Pancreas (tissue), 10 donors: ENCODE data around the gene SMURF1. TPM values are rescaled to one million over a fixed set of nuclear protein-coding genes. Genes with fewer than 3 reads are reported as not detected.

Source experiments
- ATAC-seq, 4 donors: fragments of 200-7000 bp; cut with Tn5 transposase; one replicate each; pipeline versions ENCODE4 v1.8.0 to v1.9.1; 2020; ENCODE audit warnings: mild to moderate bottlenecking in 4 of 4, moderate library complexity in 4 of 4
- DNase-seq, 6 donors: peaks; one replicate each; pipeline ENCODE4 v3.0.0-alpha.2; 2020
- FAIRE-seq: peaks from 2 replicates; lab custom pipeline; 2012; peaks lifted over from hg19 to GRCh38; lab: Jason Lieb, UNC
- H3K27ac ChIP-seq, 4 donors: fragments of 200-600 bp; sonication (generic); 1 replicate in 3 of 4; 2 replicates in 1 of 4; pipeline versions ENCODE4 v1.5.0 to v1.8.0; 2020
- H3K27me3 ChIP-seq, 4 donors: fragments of 200-600 bp; one replicate each; pipeline ENCODE4 v1.8.0; 2021
- H3K36me3 ChIP-seq, 3 donors: fragments of 200-600 bp; sonication (generic) in 1 of 3; one replicate each; pipeline versions ENCODE4 v1.5.0 to v1.8.0; 2020 to 2021
- H3K4me1 ChIP-seq, 3 donors: fragments of 200-600 bp; one replicate each; pipeline ENCODE4 v1.8.0; 2021
- H3K4me3 ChIP-seq, 4 donors: fragments of 200-600 bp; sonication (generic) in 2 of 4; one replicate each; pipeline versions ENCODE4 v1.5.0 to v1.8.0; 2020 to 2021
- H3K9me3 ChIP-seq, 4 donors: fragments of 200-600 bp; one replicate each; pipeline ENCODE4 v1.8.0; 2021
- WGBS, 2 donors: extraction: QIAGEN DNeasy Blood & Tissue Kit; methylation state at CpG; one replicate each; pipeline ENCODE4 v1.1.7; 2013; 5-methylcytosine and 5-hydroxymethylcytosine counted together
- intact Hi-C, 3 donors: fragments of 100-400 bp; cut with DNase I; formaldehyde crosslinking; loops; one replicate each; pipeline versions ENCODE4 v1.11.1 to v1.14.2; 2022
- polyA plus RNA-seq, 2 donors: library from polyadenylated mRNA; stranded (reverse); fragments of 200-250 nt; gene quantifications; one replicate each; pipeline ENCODE4 v1.2.3, GENCODE V29; 2013
- total RNA-seq, 6 donors: library from RNA; stranded (reverse); fragmentation: NEBNext Ultra II Directional in 4 of 6; extraction: Animal tissue kit (Norgen Biotek cat#: 25700) in 4 of 6; gene quantifications; one replicate each; pipeline versions ENCODE4 v1.2.1 to v1.2.4, GENCODE V29; 2021 to 2023
- TF ChIP-seq, protein P1 (sequence below), 4 donors: fragments of 200-600 bp; sonication (generic) in 3 of 4; IDR thresholded peaks; one replicate each; pipeline versions ENCODE4 v1.5.0 to v1.8.0; 2021; ENCODE audit warnings: antibody characterized with exemption in 4 of 4
- donor health status: healthy with polysubstance abuse.
- donor health status: DM: no; HTN: no; CAD: no; lungs with moderate emphysema.
- donor health status: DM: no; HTN: no; CAD: no.
- donor health status: control.
- donor health status: control.
- donor health status: Bipolar disorder and iron deficiency.
- donor health status: DM: yes; HTN: yes; CAD: no.
- donor health status: DM: no; HTN: no; CAD: no.
- donor health status: DM: no; HTN: no; CAD: no.
- donor health status: DM: yes; HTN: yes; CAD: no.

The SMURF1 gene
- total and polyA plus RNA-seq, 8 donors, result 7.6 to 22.7 (median 14.1) TPM

DNA sequence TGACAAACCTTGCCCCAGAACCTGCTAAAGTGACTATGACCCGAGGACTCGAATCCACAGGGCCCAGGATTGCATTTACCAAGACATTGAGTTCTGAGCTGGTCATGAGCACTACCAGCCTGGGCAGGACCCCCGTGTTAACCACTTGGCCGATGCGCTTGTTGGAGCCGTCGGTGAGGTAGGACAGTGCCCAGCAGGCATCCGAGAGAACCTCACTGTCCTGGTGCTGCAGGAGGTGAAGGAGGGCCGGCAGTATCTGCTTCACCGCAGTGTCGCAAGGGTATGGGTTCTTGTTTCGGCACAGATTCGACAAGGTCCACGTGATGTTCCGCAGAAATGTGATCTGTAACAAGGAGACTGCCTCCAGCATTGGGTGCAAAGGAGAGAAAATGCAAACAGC lies 44.3 kb upstream of the SMURF1 start:
- no peak overlapping the region for H3K27ac ChIP-seq
- H3K36me3 ChIP-seq, result no peaks in the 10 kb centered on the region
- TF ChIP-seq, protein P1, sequence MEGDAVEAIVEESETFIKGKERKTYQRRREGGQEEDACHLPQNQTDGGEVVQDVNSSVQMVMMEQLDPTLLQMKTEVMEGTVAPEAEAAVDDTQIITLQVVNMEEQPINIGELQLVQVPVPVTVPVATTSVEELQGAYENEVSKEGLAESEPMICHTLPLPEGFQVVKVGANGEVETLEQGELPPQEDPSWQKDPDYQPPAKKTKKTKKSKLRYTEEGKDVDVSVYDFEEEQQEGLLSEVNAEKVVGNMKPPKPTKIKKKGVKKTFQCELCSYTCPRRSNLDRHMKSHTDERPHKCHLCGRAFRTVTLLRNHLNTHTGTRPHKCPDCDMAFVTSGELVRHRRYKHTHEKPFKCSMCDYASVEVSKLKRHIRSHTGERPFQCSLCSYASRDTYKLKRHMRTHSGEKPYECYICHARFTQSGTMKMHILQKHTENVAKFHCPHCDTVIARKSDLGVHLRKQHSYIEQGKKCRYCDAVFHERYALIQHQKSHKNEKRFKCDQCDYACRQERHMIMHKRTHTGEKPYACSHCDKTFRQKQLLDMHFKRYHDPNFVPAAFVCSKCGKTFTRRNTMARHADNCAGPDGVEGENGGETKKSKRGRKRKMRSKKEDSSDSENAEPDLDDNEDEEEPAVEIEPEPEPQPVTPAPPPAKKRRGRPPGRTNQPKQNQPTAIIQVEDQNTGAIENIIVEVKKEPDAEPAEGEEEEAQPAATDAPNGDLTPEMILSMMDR (IDR thresholded peaks at IDR 0.05), result no peak
- ATAC-seq, result no peak
- intact Hi-C loops, result no loop called here
- no peaks in the 10 kb centered on the region for H3K27me3 ChIP-seq
- H3K9me3 ChIP-seq, result no peaks in the 10 kb centered on the region
- no peak for DNase-seq
- no peak overlapping the region for H3K4me3 ChIP-seq
- H3K4me1 ChIP-seq, result no peaks in the 10 kb centered on the region
- 87 to 94% methylated on average over 15 of the region's 15 CpGs for WGBS, 2 donors
- no peak for FAIRE-seq

- H3K36me3 ChIP-seq, result no peaks in the 10 kb centered on the region
- H3K27me3 ChIP-seq, result no peaks in the 10 kb centered on the region
- WGBS, 2 donors, result 84 to 86% methylated on average over 15 of the region's 15 CpGs
- FAIRE-seq, result no peak
- ATAC-seq, result no peak
- intact Hi-C loops, result no loop called here
- no peaks in the 10 kb centered on the region for H3K4me1 ChIP-seq
- TF ChIP-seq, protein P1 (IDR thresholded peaks at IDR 0.05), result no peak
- H3K4me3 ChIP-seq, result no peak overlapping the region
- no peak for DNase-seq
- H3K27ac ChIP-seq, result no peak overlapping the region
- H3K9me3 ChIP-seq, result no peaks in the 10 kb centered on the region
These were observed 40.8 kb upstream of the SMURF1 start for GRCh38 chr7:99184532-99185218.

GRCh38 chr7:99180067-99180650 lies 36.3 kb upstream of the SMURF1 start:
- no peaks in the 10 kb centered on the region for H3K27me3 ChIP-seq
- ATAC-seq, result no peak
- FAIRE-seq, result no peak
- no peaks in the 10 kb centered on the region for H3K9me3 ChIP-seq
- WGBS, 2 donors, result 81 to 87% methylated on average over 11 to 12 of the region's 12 CpGs
- intact Hi-C loops, result no loop called here
- TF ChIP-seq, protein P1 (IDR thresholded peaks at IDR 0.05), result no peak
- H3K4me3 ChIP-seq, result no peak overlapping the region
- no peak for DNase-seq
- H3K36me3 ChIP-seq, result no peaks in the 10 kb centered on the region
- H3K27ac ChIP-seq, result no peak overlapping the region
- no peaks in the 10 kb centered on the region for H3K4me1 ChIP-seq

GRCh38 chr7:99177165-99177564 lies 33.3 kb upstream of the SMURF1 start:
- TF ChIP-seq, protein P1 (IDR thresholded peaks at IDR 0.05), result no peak
- Histone ChIP-seq H3K9me3 (no peaks in the 10 kb centered on the region), H3K27me3 (no peaks in the 10 kb centered on the region), H3K27ac (no peak overlapping the region), H3K36me3 (no peaks in the 10 kb centered on the region), H3K4me3 (no peak overlapping the region), H3K4me1 (no peaks in the 10 kb centered on the region)
- no peak for FAIRE-seq
- DNase-seq, result no peak
- 88 to 91% methylated on average over 10 of the region's 10 CpGs for WGBS, 2 donors
- intact Hi-C loops, result no loop called here
- no peak for ATAC-seq

- FAIRE-seq (no peak), DNase-seq (no peak), ATAC-seq (no peak)
- no peaks in the 10 kb centered on the region for H3K4me1 ChIP-seq
- TF ChIP-seq, protein P1 (IDR thresholded peaks at IDR 0.05), result no peak
- no peaks in the 10 kb centered on the region for H3K27me3 ChIP-seq
- H3K4me3 ChIP-seq, result no peak overlapping the region
- H3K9me3 ChIP-seq, result no peaks in the 10 kb centered on the region
- intact Hi-C loops, result no loop called here
- H3K36me3 ChIP-seq, result no peaks in the 10 kb centered on the region
- WGBS, 2 donors, result 78 to 80% methylated on average over 6 of the region's 6 CpGs
- no peak overlapping the region for H3K27ac ChIP-seq
These were observed 29.9 kb upstream of the SMURF1 start for GRCh38 chr7:99173787-99174186.
